Hepatocyte (in vitro differentiated cells): Measurements from ENCODE around the gene ESYT3. TPM values are rescaled to one million over a fixed set of nuclear protein-coding genes. Genes with fewer than 3 reads are reported as not detected.
"Not testable (repeated sequence)": the region's sequence is repeated elsewhere in the genome, so short reads cannot be mapped to it uniquely, and the experiment has no call there.

Experiments
- DNase-seq: peaks from one replicate; pipeline ENCODE4 v3.0.0-alpha.2; 2016; ENCODE audit warnings: low spot score
- H2AFZ ChIP-seq: fragments of 200-600 bp; sonication (generic); 2 replicates; pipeline ENCODE4 v1.6.0; 2016; ENCODE audit warnings: antibody characterized with exemption, mild to moderate bottlenecking
- H3K27ac ChIP-seq: fragments of 200-600 bp; sonication (generic); 2 replicates; pipeline ENCODE4 v1.5.1; 2016; ENCODE audit warnings: mild to moderate bottlenecking
- H3K27me3 ChIP-seq: fragments of 200-600 bp; sonication (generic); 2 replicates; pipeline ENCODE4 v1.6.1; 2016
- H3K36me3 ChIP-seq: fragments of 200-600 bp; sonication (generic); replicated peaks from 2 replicates; pipeline ENCODE4 v1.5.1; 2016; ENCODE audit warnings: low read depth; ENCODE audit not compliant: insufficient read depth
- H3K4me1 ChIP-seq: fragments of 200-600 bp; sonication (generic); 2 replicates; pipeline ENCODE4 v1.5.1; 2016; ENCODE audit warnings: mild to moderate bottlenecking, moderate library complexity; ENCODE audit not compliant: insufficient read depth
- H3K4me2 ChIP-seq: fragments of 200-600 bp; sonication (generic); 2 replicates; pipeline ENCODE4 v1.6.0; 2016
- H3K4me3 ChIP-seq: fragments of 200-600 bp; sonication (generic); 2 replicates; pipeline ENCODE4 v1.5.1; 2016; ENCODE audit warnings: mild to moderate bottlenecking
- H3K79me2 ChIP-seq: fragments of 200-600 bp; sonication (generic); 2 replicates; pipeline ENCODE4 v1.6.0; 2017; ENCODE audit warnings: mild to moderate bottlenecking
- H3K9me2 ChIP-seq: fragments of 200-600 bp; sonication (generic); replicated peaks from 2 replicates; pipeline ENCODE4 v1.6.0; 2017; ENCODE audit warnings: mild to moderate bottlenecking; ENCODE audit not compliant: insufficient read depth
- H3K9me3 ChIP-seq: fragments of 200-600 bp; sonication (generic); 2 replicates; pipeline ENCODE4 v1.5.1; 2016; ENCODE audit warnings: low read depth, mild to moderate bottlenecking
- H4K20me1 ChIP-seq: fragments of 200-600 bp; sonication (generic); 2 replicates; pipeline ENCODE4 v1.6.0; 2016; ENCODE audit warnings: mild to moderate bottlenecking; ENCODE audit not compliant: insufficient read depth, poor library complexity, severe bottlenecking
- CTCF ChIP-seq: fragments of 200-600 bp; sonication (generic); IDR thresholded peaks from 2 replicates; pipeline ENCODE4 v1.5.1; 2016; ENCODE audit warnings: antibody characterized with exemption, mild to moderate bottlenecking; ENCODE audit not compliant: poor library complexity
- EZH2 ChIP-seq: fragments of 200-600 bp; sonication (generic); IDR thresholded peaks from 2 replicates; pipeline ENCODE4 v1.6.1; 2016; ENCODE audit warnings: antibody characterized with exemption, mild to moderate bottlenecking, borderline replicate concordance
- EZH2phosphoT487 ChIP-seq: fragments of 200-600 bp; sonication (generic); IDR thresholded peaks from one replicate; pipeline ENCODE4 v1.6.1; 2018; ENCODE audit warnings: antibody characterized with exemption, mild to moderate bottlenecking, low read depth, moderate library complexity; ENCODE audit not compliant: unreplicated experiment, severe bottlenecking
- WGBS: methylation state at CpG from one replicate; pipeline ENCODE4 v1.1.6; 2016; ENCODE audit warnings: low lambda C conversion rate; ENCODE audit errors: missing lambda C conversion rate; 5-methylcytosine and 5-hydroxymethylcytosine counted together
- polyA plus RNA-seq: library from polyadenylated mRNA; unstranded; fragments of >200 nt; fragmentation: Nextera tagmentation; extraction: Ambion mirVana; gene quantifications from 2 replicates; pipeline ENCODE4 v1.2.1, GENCODE V29; 2016
- total RNA-seq: library from RNA; depleted of rRNA; stranded (reverse); fragments of >200 nt; gene quantifications from 2 replicates; pipeline ENCODE4 v1.2.3, GENCODE V29; 2014

Gene ESYT3
- total and polyA plus RNA-seq, 2 experiments from 2014 or later: 0.47 to 1.1 TPM

- no peak for DNase-seq
- H4K20me1 ChIP-seq: no peaks in the 10 kb centered on the region
- no peaks in the 10 kb centered on the region for H3K9me2 ChIP-seq
- no peak overlapping the region for H3K4me2 ChIP-seq
- 94% methylated on average over 4 of the region's 4 CpGs for WGBS
- no peaks in the 10 kb centered on the region for H3K9me3 ChIP-seq
- no peaks in the 10 kb centered on the region for H3K36me3 ChIP-seq
- no peak overlapping the region for H3K4me3 ChIP-seq
- H3K27me3 ChIP-seq: no peaks in the 10 kb centered on the region
- H3K79me2 ChIP-seq: no peaks in the 10 kb centered on the region
- H3K4me1 ChIP-seq: no peaks in the 10 kb centered on the region
- no peak overlapping the region for H3K27ac ChIP-seq
- no peak for TF ChIP-seq EZH2phosphoT487
- TF ChIP-seq EZH2: no peak
- no peak for TF ChIP-seq CTCF
- no peak overlapping the region for H2AFZ ChIP-seq
Observed at GRCh38 chr3:138492980-138493675, 58.7 kb downstream of the ESYT3 start.

GRCh38 chr3:138493804-138494606, 59.6 kb downstream of the ESYT3 start:
- no peak overlapping the region for H3K4me3 ChIP-seq
- H3K9me3 ChIP-seq: no peaks in the 10 kb centered on the region
- no peaks in the 10 kb centered on the region for H3K4me1 ChIP-seq
- no peak overlapping the region for H2AFZ ChIP-seq
- no peaks in the 10 kb centered on the region for H3K27me3 ChIP-seq
- TF ChIP-seq EZH2 (no peak), CTCF (no peak), EZH2phosphoT487 (no peak)
- no peaks in the 10 kb centered on the region for H3K79me2 ChIP-seq
- H3K4me2 ChIP-seq: no peak overlapping the region
- no peak for DNase-seq
- H3K27ac ChIP-seq: no peak overlapping the region
- no peaks in the 10 kb centered on the region for H3K36me3 ChIP-seq
- WGBS: 95% methylated on average over 3 of the region's 3 CpGs
- no peaks in the 10 kb centered on the region for H4K20me1 ChIP-seq
- H3K9me2 ChIP-seq: no peaks in the 10 kb centered on the region

- Histone ChIP-seq H4K20me1 (no peaks in the 10 kb centered on the region), H3K4me2 (no peak overlapping the region), H3K27ac (no peak overlapping the region), H2AFZ (no peak overlapping the region), H3K4me1 (no peaks in the 10 kb centered on the region), H3K9me3 (no peaks in the 10 kb centered on the region), H3K27me3 (no peaks in the 10 kb centered on the region), H3K4me3 (no peak overlapping the region), H3K79me2 (no peaks in the 10 kb centered on the region), H3K9me2 (no peaks in the 10 kb centered on the region), H3K36me3 (no peaks in the 10 kb centered on the region)
- DNase-seq: no peak
- no peak for TF ChIP-seq EZH2phosphoT487
- no peak for TF ChIP-seq EZH2
- no peak for TF ChIP-seq CTCF
Observed at GRCh38 chr3:138494607-138494929, 60.2 kb downstream of the ESYT3 start.

- WGBS: 96% methylated on average over 3 of the region's 3 CpGs
- not testable (repeated sequence) for H3K4me1 ChIP-seq, H4K20me1 ChIP-seq, H3K4me3 ChIP-seq, H3K9me3 ChIP-seq, H3K9me2 ChIP-seq, H3K4me2 ChIP-seq, H3K27ac ChIP-seq, DNase-seq, H3K79me2 ChIP-seq, H2AFZ ChIP-seq, H3K27me3 ChIP-seq, H3K36me3 ChIP-seq
Observed at GRCh38 chr3:138495638-138496037, 61.2 kb downstream of the ESYT3 start.
